GM12801 (cell line): ENCODE results near the gene S1PR3.

Experiments used
- TF ChIP-seq, protein P1 (sequence below): IDR thresholded peaks from one replicate; pipeline ENCODE4 v1.5.1; 2011; ENCODE audit warnings: control low read depth; ENCODE audit not compliant: insufficient read length; ENCODE audit errors: extremely low read depth

The S1PR3 gene

DNA sequence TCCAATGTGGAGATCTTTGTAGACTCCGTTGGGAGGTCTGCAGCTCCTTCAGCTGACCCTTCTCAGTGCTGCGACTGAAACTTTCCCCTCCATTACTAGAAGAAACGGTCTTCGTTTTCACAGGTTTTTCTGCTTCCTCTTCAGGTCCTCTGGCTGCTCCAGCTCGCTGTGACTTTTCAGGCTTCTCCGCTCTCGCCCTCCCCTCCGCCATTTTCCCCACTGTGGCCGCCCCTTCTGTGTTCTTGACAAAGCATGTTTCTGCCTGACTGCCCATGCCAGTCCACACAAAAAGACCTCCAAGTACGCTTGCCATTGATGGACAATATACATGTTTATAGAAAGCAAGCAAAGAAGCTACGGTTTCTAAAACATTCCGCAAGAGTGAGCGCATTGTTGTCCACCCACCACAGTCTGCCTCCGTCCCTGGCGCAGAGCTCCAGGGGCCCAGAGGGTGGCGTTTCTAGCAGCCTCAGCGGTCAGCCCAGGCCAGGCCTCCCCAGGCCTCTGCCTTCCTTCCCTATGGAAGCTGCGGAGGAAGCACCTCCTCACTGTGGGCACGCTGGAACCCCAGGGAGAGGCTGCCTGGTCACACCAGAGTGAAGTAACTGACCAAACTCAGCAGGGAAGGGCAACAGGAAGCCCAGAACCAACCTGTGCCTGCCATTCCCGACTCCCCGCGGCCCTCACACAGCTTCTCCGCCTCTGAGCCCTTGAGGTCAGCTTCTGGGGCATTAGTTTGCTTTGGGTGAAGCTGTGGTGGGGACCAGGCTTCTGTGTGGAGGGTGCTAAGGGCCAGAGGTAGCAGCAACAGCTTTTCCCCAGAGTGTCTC lies 19.9 kb upstream of the S1PR3 start:
- TF ChIP-seq, protein P1, sequence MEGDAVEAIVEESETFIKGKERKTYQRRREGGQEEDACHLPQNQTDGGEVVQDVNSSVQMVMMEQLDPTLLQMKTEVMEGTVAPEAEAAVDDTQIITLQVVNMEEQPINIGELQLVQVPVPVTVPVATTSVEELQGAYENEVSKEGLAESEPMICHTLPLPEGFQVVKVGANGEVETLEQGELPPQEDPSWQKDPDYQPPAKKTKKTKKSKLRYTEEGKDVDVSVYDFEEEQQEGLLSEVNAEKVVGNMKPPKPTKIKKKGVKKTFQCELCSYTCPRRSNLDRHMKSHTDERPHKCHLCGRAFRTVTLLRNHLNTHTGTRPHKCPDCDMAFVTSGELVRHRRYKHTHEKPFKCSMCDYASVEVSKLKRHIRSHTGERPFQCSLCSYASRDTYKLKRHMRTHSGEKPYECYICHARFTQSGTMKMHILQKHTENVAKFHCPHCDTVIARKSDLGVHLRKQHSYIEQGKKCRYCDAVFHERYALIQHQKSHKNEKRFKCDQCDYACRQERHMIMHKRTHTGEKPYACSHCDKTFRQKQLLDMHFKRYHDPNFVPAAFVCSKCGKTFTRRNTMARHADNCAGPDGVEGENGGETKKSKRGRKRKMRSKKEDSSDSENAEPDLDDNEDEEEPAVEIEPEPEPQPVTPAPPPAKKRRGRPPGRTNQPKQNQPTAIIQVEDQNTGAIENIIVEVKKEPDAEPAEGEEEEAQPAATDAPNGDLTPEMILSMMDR = no peak

DNA sequence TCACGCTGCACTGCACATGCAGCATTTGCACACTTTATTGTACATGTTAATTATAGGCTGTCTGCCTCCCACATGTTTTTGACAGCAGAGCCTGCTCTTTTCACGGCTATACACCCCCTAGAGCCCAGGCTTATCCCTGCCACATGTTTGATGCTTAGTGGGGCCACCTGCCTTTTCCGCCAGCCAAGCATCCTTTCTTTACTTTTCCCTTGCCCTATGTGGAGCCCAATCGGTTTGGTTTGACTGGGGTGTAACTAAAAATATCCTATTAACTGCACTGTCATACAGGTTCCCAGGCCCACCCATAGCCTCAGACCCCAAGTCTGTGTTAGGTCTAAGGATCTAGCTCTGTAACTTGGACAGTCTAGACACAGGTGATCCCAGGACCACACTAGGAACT lies 18.9 kb upstream of the S1PR3 start:
- TF ChIP-seq, protein P1 = no peak

DNA sequence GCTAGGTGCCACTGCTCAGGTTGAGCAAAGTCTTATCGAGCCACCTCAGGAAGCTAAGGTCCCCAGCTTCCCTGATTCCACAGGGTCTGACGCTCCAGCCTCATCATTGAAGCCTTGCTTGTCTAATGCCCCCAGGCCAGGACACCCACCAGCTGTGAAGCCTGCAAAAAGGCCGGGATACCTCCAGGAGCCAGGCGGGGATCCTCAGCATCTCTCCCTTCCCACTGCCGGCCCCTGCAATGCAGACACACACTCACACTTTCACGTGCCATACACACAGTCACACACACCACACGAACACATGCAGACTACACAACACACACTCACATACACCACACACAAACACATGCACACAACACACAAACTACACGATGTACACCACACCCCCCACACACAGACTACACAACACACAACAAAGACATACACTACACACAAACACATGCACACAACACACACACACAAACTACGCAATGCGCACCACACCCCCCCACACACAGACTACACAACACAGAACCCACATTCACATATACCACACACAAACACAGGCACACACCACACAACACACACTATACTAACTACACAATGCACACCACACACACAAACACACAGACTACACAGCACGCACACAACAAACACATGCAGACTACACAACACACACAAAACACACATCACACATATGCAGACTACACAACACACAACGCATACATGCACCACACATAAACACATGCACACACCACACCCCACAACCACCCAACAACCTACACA lies 17.8 kb upstream of the S1PR3 start:
- TF ChIP-seq, protein P1 = no peak

DNA sequence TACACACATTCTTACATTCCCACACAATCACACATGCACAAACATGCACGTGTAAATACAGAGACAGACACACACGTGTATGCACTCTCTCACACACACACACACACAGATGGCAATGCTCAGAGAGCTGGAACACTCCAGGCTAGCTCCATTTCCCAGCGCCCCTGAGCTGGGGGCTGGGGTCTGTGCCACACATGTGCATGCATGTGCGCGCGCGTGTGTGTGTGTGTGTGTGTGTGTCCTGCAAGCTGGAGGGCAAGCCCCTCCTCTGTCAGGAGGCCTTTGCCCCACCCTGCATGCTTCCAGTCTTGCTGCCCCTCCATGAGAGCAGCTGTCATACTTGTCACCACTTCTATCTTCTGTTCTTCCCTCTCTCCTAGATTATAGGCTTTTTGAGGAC lies 16.6 kb upstream of the S1PR3 start:
- TF ChIP-seq, protein P1 = no peak

DNA sequence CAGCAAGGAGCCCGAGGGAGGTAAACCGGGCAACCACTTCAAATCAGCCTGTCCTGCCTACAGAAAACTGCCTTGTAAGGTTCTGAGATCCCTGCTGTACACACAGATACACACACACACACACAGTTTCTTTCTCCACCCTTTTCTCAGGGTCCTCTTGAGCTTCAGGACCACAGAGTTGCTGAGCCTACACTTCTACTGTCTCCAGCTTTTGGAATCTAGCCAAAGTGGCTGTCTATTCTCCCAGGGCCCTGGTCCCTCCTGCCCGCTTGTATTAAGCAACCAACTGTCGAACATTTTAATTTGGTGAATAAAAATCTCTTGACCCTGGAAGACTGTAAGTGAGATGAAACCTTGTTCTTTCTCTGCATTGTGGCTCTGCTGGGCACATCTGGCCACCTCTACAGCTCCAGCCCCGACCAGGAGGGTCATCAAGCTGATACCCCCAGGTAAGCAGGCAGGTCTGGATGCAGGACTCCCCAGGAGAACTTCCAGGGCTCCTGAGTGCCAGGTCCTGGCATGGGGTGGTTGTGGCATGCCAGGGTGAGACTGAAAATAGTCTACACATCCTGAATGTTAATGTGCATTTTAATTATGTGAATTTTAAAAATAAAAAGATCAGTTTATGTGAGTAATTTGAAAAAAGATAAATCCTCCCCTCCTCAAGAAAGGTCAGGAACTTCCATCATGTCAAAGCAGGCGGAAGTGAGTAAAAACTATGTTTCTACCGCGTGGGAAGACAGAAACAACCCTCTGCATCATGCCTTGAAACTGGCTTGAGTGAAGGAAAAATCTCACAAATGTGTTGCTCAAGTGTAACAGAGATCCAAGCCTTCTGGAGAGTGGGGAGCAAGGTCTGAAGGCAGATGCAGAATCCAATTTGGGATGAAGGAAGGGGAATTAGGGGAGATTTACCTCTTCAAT lies 15.0 kb upstream of the S1PR3 start:
- TF ChIP-seq, protein P1 = no peak

DNA sequence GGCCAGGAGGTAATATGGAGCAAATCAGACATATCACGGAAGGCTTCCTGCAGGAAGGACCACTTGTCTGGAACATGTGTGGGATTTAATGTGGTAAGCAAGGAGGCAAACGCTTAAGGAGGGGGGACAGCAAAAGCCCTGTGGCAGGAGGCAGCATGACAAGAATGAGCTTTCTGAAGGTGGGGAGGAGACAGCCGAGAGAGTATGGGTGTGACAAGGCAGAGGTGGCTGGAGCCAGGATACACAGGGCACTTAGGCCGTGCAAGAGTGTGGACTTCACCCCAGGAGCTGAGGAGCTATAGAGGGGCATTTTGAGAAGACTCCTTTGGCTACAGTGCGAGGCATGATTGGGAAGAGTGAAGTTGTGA lies 14.4 kb upstream of the S1PR3 start:
- TF ChIP-seq, protein P1 = no peak

DNA sequence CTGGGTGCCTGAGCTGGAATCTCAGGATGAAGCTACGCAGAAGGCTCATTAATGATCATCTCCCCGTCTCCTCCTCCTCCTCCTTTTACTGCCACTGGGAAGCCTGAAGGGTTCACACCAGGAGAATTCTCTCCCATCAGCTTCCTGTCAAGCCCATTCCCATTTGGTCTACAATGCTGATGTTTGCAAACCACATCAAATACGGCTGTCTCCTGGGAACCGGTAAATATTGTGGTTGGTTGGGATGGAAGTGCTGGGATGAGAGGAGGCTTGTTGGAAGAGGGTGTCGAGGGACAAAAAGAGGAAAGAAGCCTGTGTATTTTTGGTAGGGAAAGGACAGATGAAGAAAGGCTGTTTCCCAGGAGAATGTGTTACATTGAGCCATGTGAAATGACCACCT lies 13.2 kb upstream of the S1PR3 start:
- TF ChIP-seq, protein P1 = no peak
